ENCODE results near the gene ELP5. TPM values are rescaled to one million over a fixed set of nuclear protein-coding genes. Genes with fewer than 3 reads are reported as not detected.

Gene ELP5
- total RNA-seq, 1 donor from 2014 or later, result 72.7 TPM

DNA sequence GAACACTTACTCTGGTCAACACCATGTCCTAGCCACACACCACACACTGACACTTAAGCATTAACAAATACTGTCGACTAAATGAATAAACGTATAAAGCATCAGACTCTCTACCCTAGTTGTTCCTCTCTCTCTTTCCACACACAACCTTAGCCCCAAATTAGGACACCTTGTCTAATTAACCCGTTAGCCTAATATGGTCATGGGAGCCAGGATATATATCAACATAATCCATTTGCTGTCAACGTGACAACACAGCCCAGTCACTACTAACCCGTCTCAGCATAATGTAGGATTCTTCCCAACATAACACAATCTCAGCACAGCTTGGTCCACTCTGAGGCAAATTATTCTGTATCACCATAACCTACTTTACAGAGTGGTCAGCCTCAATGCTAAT lies 19.9 kb upstream of the ELP5 start:
- no peak for ATAC-seq
- intact Hi-C loops (cut with DNase I), result no loop called here

DNA sequence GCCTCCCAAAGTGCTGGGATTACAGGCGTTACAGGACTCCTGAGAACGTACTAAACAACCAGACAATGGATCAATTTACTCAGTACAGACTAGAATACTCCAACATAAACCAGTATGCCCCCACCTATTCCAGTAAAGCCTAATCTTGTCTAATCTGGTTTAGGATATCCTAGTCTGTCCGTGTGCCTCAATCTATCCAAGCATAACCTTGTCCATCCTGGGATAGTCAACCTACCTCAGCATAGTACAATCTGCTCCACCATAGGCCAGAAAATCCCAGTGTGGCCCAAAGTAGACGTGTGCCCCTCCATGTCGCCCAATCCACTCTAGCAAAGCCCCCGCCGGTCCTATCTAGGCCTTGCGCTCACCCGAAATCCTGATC lies 18.3 kb upstream of the ELP5 start:
- ATAC-seq, result no peak
- intact Hi-C loops (cut with DNase I), result no loop called here
- peak; percentile 31 for DNase-seq (ENCODE audit: missing footprints)

More for the DNA sequence above, 19.9 kb upstream of the ELP5 start:
- DNase-seq (ENCODE audit: missing footprints), result no peak

GRCh38 chr17:7234083-7234951 lies 17.7 kb upstream of the ELP5 start, which contains the start of gene DVL2:
DVL2 (minus strand) TSS chr17:7234517; CDS start chr17:7234262, 255 bp downstream.
- intact Hi-C loops (cut with DNase I), result no loop called here
- ATAC-seq (peak; percentile 59), DNase-seq (ENCODE audit: missing footprints) (peak; percentile 97)

DNA sequence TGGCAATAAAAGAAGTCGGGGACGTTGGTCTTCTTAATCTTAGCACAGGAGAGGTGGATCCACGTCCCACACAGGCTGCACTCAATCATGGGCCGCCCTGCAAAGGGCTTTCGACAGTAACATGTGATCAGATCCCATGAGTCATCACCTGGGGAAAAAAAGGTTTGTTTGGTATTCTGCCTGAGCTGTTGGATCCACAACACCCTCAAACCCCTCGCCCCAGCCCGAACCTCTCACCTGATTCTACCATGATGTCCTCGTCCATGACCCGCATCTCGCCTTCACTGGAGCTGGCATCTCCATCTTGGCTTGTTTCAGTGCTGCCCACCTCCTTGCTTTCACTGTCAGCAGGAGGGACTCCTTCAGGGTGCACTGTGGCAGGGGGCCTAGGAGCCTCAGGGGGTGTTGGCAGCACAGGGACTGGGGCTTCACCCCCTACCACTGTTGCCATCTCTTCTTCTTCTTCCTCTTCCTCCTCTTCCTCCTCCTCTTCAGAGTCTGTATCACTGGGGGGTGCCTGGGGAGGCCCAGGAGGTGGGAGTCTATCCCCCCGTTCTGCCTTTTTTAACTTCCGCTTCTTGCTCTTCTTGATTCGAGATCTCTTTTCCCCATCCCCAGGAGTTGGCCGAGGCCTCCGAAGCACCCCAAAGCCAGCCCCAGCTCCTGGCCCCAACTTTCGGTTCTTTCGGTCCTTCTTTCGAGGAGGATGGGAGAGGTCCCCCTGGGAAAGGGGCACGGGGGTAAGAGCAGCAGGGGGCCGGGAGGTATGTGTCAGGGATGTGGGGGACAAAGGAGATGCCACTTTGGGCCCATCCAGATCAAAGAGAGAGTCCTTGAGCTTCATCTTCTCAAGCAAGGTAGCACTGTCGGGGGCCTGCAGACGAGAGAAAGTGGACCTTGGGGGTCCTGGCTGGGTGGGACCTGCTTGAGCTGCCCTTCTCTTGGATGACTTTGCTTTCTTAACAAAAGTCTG lies 16.0 kb upstream of the ELP5 start:
- intact Hi-C loops (cut with DNase I), result no loop called here
- DNase-seq (ENCODE audit: missing footprints), result no peak
- no peak for ATAC-seq

GRCh38 chr17:7236808-7237207 lies 15.2 kb upstream of the ELP5 start:
- no peak for DNase-seq (ENCODE audit: missing footprints)
- no peak for ATAC-seq
- intact Hi-C loops (cut with DNase I), result no loop called here

DNA sequence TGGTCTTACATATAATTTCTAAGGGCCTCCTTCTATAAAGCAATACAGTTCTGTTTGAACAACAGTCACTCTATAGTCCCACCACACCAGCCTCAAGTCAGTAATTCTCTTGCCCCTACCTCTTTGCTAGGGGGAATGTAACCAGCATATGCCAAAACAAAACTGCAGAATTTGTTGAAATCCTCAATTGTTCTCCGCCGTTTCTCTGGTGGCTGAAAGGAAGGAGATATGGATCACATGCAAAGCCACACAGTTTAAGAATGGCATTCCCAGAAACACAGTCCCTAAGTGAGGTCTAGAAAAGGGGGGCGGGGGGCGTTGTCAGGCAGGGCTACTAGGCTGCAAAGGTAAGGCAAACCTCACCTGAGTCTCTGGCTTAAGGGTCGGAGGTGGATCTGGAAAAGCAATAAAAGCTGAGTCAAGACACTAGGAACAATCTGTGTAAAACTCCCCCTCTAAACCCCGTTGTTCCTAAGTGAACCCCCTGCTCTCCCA lies 14.7 kb upstream of the ELP5 start:
- DNase-seq (ENCODE audit: missing footprints), result no peak
- intact Hi-C loops (cut with DNase I), result no loop called here
- ATAC-seq, result no peak

- peak; percentile 6 for ATAC-seq
- intact Hi-C loops (cut with DNase I), result loop anchor here (1.0 kb wide), 1 partner anchor 18 kb away; no protein-coding TSS in a partner anchor
- DNase-seq (ENCODE audit: missing footprints), result peak; percentile 90
Observed at GRCh38 chr17:7237761-7238419, 14.1 kb upstream of the ELP5 start.

DNA sequence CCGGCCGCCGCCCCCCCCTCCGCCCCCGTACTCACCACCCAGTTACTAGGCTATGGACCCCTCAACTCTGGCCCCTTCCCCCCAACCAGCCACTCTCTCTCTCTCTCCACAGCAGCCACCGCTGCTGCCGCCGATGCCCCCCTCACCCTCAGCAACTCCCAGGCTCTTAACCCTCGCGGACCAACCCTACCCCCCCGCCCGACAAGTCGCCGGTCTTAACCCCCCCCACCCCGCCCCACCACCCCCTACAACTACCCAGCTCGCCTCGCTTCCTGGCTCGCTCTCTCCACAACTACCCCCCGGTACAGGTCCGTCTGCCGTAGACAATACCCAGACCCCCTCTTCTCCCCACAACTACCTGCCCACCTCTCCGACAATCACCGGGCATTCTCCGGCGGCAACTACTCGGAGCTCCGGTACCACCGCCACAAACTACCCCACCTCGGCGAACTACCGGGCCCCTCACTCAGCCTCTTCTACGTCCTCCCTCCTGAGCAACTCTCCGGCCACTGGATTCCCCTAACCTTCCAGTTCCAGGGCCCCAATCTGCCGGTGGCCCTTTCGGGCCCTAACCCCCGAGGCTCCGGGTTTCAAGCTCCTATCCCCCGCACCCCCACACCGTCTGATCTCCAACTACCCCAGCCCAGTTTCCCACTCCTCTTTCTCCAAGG lies 13.5 kb upstream of the ELP5 start:
- intact Hi-C loops (cut with DNase I), result loop anchor here (1.0 kb wide), 1 partner anchor 18 kb away; no protein-coding TSS in a partner anchor
- DNase-seq (ENCODE audit: missing footprints) (peak; percentile 66), ATAC-seq (no peak)

GRCh38 chr17:7239091-7240027 lies 12.7 kb upstream of the ELP5 start, which contains the start of gene PHF23:
PHF23 (minus strand) TSS chr17:7239457; CDS start chr17:7239279, 178 bp downstream.
- intact Hi-C loops (cut with DNase I), result loop anchor here (5.0 kb wide), 2 partner anchors 68 to 618 kb away; partner anchors contain the start of genes CYB5D1, EIF5A, NAA38 and TMEM88
- ATAC-seq, result peak; percentile 85

GRCh38 chr17:7240375-7240774 lies 11.6 kb upstream of the ELP5 start:
- ATAC-seq, result no peak

More at GRCh38 chr17:7239091-7240027, 12.7 kb upstream of the ELP5 start, which contains the start of gene PHF23:
- peak; percentile 100 for DNase-seq (ENCODE audit: missing footprints)

DNA sequence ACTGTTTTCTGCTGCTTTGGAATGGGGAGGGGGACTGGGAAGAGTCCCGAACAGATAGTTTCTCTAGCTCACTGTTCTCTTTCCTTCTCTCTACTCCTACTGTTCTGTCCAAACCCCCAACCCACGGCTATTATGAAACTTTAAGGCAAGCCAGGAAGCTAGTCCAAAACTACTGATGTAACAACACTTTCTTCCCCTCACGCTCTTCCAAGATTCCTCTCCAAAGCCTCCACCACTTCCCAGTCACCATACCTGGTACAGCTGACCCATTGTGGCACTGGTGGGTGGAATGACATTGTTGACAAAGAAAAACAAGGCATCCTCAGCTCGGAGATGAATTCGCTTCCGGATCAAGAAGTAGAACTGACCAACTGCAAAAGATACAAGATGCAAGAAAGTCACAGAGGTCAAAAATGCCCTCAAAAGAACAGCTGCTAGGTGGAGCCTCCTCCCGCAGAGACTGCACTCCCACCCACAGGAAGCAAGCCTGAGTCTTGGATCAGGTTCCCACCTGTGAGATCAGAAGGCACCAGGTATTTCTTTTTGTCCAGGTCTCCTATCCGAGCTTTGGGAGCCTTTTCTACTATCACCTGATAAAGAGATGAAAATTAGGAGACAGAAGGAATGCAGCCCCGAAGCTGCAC lies 10.8 kb upstream of the ELP5 start:
- ATAC-seq (no peak), DNase-seq (ENCODE audit: missing footprints) (no peak)
- intact Hi-C loops (cut with DNase I), result loop anchor here (5.0 kb wide), 2 partner anchors 66 to 616 kb away; partner anchors contain the start of genes CYB5D1, EIF5A, NAA38 and TMEM88

More at GRCh38 chr17:7240375-7240774, 11.6 kb upstream of the ELP5 start:
- no peak for DNase-seq (ENCODE audit: missing footprints)
- intact Hi-C loops (cut with DNase I), result loop anchor here (5.0 kb wide), 2 partner anchors 67 to 617 kb away; partner anchors contain the start of genes CYB5D1, EIF5A, NAA38 and TMEM88

DNA sequence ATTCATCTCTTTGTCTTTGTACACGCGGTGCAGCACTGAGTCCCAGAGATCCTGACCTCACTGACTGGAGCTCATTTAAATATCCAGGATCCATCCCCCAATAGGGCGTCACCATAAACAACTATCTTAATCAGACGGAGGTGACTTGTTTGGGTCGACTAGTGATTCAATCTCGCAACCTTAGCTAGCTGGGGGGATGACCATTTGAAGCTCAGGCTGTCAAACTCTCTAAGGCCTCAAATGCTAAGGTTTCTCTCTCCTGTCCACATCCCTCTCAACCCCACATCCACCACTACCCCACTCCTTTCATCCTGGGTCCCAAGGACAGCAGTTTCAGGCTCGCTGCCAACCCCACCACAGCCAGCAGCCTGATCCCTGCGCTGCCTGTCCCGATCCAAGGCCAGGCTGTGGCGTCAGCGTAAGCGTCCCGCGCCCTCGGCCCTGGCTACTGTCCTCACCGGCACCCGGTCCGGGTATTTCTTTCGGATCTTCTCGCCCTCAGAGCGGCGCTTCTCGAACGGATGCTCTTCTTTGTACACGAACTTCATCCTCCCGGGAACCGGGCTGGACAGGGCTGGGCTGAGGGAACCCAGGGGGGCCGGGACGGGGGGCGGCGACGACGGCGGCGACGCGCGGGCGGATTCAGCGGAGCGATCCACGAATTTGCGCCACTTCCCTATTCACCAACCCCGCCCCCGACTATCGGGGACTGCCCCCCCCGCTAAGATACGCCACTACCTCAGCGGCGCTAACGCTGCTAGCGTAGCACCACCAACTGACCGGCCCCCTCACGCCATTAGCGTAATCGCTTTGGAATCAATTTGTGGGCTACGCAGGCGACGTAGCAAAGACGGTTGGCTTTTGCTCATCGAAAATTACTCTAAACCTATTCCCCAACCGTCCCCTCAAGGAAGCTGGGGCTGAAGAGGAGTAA lies 10.0 kb upstream of the ELP5 start, which contains the start of gene GABARAP:
Gene GABARAP, minus strand, starts transcription at position 667 of the 934 bp plus-strand sequence. Its CDS starts 119 bp downstream, at position 548.
- intact Hi-C loops (cut with DNase I), result loop anchor here (2.0 to 5.0 kb wide), 3 partner anchors 39 to 615 kb away; partner anchors contain the start of genes CYB5D1, EIF5A, NAA38 and SLC2A4
- DNase-seq (ENCODE audit: missing footprints), result peak; percentile 97
- ATAC-seq, result peak; percentile 50

DNA sequence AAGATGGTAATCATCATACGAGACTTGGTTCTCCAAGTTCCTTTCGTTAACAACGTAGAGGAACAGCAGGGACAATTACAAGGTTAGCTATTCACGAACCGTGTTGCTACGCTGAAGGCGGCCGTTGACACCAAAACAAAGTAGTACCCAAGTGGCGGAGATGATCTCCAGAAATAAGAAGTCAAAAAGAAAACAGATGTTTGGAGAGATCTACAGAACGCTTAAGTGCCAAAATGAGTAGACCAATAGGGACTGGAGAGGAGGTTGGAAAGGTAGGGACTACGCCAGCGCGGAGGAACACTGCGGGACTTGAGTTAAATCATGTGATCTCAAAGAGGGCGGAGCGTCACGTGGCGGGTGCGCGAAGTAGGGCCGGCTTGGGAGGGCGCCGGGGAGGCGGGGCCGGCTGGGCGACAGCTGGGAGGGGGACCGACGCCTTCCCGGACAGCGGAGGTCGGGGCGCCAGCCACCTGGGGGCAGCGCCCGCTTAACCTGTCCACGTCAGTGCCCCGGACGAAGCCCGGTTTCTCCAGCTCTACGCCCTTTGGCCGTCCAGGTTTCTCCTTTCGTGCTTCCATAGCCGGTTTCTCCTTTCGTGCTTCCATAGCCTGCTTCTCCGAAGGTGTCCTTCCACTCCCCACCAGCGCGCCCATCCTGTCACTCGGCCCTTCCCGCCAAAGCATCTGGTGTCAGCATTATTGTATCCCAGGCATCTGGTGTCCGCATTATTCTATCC lies 9.1 kb upstream of the ELP5 start:
- DNase-seq (ENCODE audit: missing footprints), result peak; percentile 98
- ATAC-seq, result peak; percentile 60
- intact Hi-C loops (cut with DNase I), result loop anchor here (2.0 to 5.0 kb wide), 3 partner anchors 38 to 614 kb away; partner anchors contain the start of genes CYB5D1, EIF5A, NAA38 and SLC2A4

DNA sequence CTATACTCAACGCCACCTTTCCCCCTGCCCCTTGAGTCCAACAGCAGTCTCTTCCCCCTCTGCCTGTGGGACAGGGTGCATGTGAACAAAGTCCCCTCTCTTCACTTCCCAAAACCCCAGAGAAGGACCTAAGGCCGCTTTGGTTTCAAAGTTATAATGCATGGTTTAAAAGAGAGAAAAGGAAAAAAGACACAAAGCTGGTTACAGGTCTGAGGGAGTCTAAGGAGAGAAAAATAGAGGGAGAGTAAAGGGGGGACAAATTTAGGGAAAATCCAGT lies 8.6 kb upstream of the ELP5 start:
- intact Hi-C loops (cut with DNase I), result loop anchor here (2.0 to 5.0 kb wide), 3 partner anchors 37 to 614 kb away; partner anchors contain the start of genes CYB5D1, EIF5A, NAA38 and SLC2A4
- DNase-seq (ENCODE audit: missing footprints) (no peak), ATAC-seq (no peak)

All from Right ventricle myocardium inferior (tissue), 1 donor.